NCI-H146 (cell line): ENCODE results near the gene COG3.

Experiments
- DNase-seq: peaks from one replicate; lab custom pipeline; 2025; lab: John Stamatoyannopoulos, UW

Gene COG3

DNA sequence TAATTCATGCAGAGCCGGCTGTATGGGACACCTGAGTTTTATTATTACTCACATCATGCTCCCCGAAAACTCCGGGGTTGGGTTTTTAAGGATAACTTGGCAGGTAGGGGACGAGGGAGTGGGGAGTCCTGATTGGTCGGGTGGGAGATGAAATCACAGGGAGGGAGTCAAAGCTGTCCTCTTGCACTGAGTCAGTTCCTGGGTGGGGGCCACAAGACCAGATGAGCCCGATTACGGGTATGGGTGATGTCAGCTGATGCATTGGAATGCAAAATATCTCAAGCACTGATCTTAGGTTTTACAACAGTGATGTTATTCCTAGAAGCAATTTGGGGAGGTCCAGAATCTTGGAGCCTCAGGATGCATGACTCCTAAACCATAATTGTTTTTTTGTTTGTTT, 18.6 kb upstream of the COG3 start:
- DNase-seq = no peak

DNA sequence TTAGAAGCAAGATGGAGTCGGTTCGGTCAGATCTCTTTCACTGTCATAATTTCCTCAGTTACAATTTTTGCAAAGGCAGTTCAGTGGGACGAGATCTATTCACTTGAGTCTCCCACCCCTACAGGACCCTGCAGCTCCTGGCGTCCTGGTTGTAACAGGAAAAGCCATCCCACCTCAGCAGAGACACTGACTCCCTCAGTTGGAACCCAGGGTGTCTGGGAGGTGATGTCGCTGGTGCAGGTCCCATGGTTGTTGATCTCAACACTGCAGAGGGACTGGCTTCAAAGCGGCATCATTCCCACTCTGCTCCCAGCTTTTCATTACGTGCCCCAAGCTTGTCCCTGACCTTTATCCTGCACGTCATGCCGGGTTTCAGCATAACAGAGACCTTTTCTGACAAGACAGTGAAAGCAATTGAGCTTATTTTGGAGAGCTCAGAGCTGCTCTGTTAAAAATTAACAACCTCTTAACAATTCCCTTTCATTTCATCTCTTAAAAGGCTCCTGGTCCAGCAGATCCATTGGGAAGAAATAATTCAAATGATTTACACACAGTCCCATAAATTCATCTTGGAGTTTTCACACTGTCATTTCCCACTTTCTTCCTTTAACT, 17.6 kb upstream of the COG3 start:
- no peak for DNase-seq

DNA sequence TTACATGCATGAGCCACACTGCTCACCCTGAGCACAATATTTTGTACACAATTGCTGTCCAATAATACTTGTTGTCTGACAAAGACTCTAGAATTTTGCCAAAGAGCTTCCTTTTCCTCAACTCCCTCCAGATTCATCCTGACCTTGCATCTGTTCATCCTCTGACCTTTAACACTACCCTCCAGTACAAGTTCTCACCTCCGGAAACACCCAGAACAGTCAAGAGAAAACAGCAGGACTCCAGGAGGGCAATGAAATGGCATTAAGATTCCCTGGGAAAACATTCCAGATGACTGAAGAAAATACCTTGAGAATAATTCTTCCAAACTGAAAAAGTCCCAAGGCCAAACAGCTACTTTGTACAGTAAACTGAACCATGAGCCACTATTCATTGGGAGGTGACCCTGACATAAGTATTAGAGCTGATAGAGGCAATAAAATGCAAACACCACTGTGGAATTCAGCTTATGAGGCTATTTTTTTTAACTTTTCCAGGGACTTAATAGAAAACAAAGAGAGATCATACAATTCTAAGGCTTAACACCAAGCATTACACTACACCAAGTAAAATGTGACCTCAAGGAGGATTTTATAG, 15.7 kb upstream of the COG3 start:
- no peak for DNase-seq

DNA sequence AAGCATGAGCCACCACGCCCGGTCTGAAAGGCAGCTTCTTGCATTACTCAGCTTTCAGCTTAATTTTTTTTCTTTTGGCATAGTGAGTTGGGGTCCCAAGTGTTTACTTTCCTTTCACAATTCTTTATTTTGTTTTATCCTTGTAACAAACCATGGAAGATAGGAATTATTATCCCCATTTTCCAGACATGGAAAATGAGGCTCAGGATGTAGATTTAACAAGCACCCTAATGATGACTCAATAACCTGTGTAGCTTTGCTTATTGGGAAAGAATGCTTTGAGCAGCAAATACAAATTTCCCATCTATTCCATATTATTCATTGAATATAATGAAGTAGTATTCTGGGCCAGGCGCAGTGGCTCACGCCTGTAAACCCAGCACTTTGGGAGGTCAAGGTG, 13.5 kb upstream of the COG3 start:
- no peak for DNase-seq

DNA sequence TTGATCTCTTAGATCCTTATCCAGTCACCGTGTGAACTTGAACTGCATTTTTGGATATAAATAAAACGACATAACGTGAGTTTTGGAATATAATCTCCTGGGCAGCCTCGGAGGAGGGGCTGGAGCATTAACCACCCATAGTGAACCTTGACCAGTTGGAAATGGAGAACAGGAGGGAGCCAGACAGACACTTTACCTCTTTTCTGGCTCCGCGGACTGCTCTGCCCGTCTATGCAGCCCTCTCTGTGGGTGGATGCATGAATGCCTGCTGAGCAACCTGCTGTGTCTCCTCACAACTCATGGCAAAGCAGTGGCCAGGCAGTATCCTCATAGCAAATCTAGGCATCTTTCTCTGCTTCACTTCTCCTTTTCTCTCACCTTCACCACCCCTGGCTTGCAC, 10.5 kb upstream of the COG3 start:
- DNase-seq = no peak

DNA sequence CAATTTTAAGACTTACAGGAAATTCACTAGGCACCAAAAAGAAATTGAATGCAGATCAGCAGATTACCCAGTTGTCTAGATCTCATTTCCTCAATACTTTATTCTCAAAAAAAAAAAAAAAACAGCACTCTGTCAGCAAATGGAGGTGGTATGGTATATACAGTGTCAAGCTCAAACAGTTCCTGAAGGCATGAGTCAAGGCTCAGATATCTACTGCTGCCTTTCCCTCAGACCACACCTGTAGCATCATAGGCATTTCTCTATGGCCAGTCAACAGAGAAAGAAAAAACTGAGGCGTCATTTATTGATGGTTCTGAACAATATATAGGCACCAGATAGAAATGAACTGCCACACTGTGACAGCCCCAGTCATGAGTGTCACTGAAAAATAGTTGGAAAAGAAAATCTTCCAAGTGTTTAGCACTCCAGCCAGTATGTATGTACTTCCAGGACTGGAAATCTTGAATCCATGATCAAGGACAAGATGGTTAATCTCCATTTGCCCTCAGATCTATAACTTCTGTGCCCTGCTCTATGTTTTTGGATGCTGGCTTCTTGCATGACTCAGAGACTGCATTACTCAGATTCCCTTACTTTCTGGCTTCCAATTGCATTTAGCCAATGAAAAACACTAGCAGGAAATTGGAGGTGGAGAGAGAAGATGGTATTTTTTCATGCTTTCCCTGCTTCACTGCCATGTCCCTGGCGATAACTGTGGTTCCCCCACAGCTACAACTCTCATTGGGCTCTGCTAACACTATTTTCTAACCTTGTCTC, 8.4 kb upstream of the COG3 start:
- no peak for DNase-seq

DNA sequence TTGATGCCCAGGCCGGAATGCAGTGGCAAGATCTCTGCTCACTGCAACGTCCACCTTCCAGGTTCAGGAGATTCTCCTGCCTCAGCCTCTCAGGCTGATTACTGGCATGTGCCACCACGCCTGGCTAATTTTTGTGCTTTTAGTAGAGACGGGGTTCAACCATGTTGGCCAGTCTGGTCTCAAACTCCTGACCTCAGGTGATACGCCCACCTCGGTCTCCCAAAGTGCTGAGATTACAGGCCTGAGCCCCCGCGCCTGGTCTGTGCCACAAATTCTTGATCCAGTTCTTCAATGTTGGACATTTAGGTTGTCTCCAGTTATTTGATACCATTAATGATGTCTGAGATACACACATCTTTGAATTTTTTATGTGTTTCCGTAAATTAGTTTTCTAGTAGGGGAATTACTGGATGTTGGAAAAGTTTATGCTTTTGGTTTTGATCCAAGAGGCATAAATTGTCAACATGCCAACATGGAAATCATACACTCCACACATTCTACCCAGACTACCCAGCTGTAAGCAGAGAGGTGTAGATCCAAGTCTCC, 525 bp upstream of the COG3 start:
- DNase-seq = no peak

DNA sequence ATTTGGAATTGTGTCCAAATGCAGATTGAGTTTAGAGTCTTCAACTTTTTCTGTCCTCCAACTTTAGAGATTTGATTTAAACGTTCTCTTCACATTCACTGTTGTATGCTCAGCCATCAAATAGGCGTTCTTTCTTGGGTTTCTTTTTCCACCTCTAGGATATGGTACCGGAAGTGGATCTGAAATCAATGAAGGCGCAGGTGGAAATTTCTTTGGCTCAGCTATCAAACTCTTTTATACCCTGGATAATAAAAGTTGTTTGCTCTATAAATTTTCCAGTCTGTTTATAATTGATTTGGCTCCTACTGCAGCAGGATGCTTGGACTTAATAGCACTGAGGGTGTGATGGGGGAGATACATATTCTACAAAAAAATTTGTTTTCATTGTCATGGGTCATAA, 1.6 kb downstream of the COG3 start:
- DNase-seq = no peak

DNA sequence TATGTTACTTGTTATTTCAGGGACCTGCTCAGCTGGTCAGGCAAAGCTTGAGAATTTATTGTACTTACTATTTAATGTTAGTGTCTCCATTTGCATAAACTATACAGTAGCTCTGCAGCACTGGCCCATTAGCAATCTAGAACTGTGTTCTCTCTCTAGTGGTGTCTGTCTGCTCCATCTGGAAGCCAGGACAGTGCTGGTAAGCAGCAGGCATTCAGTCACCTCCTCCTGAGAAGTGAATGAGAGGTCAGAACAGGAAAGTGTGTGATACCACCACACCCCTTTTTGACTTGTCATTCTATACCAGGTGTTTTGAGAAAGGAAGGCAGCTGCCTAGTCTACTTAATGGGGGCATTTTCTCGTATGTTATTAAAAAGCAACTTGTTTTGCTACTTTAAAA, 3.9 kb downstream of the COG3 start:
- peak; percentile 53 for DNase-seq

DNA sequence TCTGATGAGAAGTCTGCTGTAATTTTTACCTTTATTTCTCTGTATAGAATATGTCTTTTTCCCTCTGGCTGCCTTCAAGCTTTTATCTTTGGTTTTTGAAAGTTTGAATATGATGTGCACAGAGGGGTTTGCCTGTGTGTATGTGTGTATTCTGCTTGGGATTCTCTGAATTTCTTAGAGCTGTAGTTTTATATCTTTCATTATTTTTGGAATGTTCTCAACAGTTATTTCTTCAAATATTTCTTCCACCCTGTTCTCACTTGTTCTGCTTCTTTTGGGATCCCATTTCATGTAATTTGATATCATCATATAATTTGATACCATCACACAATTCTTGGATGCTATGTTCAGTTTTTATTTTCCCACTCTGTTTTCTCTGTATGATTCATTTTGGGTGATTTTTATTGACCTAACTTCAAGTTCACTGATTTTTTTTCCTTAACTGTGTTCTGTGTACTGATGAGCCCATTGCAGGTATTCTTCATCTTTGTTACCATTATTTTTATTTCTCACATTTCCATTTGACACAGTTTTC, 7.5 kb downstream of the COG3 start:
- DNase-seq = no peak

DNA sequence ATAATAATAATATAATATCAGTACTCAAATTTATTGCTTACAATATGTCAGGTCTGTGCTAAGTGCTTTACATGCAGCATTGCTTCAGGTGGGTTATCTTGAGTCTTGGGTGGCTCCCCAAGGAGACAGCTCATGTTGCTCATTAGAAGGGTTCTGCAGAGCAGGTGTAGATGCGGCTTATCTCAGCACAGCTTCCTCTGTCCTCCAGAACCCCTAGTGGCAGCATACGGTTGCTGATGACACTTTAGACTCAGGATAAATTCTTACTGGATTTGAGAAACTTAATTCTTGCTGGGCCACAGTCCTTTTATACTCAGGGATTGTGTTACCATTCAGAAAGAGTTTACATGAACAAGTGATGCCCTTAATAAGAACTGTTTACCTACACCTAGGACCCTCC, 8.9 kb downstream of the COG3 start:
- no peak for DNase-seq

DNA sequence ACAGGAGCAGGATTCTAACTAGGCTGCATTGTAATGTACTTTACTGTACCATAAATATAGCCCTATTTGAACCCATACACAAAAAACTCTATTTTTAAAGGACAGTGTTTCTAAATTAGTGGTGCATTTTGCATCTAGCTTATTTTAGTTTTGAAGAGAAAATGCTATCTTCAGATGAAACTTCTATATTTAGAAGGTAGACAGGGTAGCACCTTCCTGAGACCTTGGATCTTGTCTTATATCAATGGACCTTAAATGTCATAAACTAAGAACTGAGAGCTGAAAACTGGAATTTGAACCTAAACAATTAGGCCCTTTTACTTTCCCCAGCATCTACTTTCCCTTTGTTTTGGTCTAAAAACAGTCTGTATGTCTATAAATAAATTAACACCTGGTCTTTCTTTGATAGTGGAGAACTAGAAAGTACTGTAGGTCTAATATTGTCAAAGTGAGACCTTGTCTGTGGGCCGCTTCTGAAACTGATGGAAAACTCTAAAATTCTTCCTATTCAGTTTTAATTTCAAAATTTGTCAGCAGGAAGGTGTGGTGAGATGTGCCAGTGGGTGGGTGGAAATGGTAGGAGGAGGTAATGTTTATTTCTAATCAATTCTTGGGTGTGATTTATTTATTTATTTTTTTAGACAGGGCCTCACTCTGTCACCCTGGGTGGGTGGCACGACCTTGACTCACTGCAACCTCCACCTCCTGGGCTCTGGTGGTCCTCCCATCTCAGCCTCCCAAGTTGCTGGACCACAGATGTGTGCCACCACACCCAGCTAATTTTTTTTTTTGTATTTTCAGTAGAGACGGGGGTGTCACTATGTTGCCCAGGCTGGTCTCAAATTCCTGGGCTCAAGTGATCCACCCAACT, 10.1 kb downstream of the COG3 start:
- no peak for DNase-seq

DNA sequence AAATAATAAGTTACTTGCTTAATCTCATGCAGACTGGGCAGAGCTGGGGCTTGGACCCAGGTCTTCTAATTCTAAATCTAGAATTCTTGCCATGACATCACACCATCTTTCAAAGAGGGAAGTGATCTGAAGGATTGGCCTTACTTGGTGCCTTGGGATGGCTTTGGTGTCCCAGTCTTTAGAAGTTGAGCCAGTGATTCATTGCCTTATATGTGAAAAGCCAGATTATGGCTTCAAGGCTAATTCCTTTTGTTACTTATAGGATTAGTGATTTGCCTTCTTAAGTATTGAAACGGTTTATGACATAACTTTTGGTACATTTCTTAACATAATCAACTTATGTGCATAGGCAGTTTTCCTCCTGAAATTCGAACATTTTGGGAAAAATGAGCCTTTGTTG, 14.9 kb downstream of the COG3 start:
- DNase-seq = no peak

DNA sequence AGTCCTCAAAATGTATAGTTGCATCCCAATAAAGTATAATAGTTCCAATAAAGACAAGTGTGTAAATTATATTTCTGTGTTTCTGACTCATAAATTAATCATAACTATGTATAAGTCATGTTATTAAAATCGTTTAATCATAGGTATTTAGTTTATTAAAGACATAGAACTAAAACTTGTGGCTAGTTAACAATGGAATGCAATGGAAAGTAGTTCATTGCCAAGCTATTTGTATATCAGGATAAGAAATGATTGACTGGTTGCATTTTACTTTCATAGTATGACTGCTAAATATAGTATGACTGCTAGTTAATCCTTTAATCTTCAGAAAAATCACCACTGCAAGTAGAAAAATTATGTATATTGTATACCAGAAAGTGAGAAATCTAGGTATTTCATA, 16.9 kb downstream of the COG3 start:
- no peak for DNase-seq

DNA sequence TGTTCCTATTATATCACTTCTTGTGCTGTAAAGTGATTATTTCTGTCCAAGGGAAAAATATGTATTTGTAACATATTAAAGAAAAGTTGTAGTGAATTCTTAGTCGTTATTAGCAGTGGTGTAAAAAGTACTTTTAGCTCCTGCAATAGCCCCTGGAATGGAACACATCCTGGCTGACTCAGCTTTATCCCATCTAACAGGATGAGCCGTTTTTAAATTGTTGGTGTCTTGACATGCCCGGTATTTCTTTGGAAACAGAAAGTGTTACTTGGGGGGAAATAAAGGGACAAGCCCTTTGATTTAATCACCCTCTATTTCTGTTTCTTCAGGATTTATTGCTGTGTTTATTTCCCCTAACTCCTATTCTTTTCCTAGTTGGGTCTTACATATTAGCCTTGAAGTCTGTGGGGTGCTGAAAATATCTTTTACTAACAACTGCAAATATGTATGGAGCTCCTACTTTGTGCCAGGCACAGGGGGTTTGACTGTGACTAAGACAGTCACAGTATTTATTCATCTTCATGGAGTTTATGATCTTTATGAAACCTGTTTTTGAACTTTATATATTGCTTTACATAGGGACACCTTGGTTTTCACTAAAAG, 17.9 kb downstream of the COG3 start:
- no peak for DNase-seq

DNA sequence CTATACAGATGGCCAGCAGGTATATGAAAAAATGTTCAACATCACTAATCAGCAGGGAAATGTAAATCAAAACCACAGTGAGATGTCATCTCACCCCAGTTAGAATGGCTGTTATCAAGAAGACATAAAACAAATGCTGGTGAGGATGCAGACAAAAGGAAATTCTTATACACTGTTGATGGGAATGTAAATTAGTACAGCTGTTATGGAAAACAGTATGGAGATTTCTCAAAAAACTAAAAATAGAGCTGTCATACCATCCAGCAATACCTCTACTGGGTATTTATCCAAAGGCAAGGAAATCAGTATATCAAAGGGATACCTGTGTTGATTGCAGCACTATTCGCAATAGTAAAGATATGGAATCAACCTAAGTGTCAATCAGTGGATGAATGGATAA, 22.9 kb downstream of the COG3 start:
- no peak for DNase-seq

DNA sequence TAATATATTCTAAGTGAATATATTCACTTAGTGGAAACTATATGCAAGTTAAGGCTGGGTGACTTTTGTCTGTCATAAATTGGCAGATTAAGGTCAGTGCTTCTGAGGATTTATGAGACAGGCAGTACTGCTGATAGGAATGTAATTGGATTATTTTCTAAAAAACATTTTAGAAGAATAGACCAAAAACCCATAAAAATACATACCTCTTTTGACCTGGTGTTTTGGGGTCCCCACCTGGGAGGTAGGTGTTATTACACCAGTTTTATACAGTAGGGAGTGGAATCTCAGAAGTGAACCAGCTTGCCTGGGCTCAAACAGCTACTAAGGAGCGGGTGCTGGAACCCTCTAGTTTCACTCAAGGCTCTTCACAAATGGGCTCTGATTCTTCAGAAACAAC, 25.3 kb downstream of the COG3 start:
- DNase-seq = no peak

DNA sequence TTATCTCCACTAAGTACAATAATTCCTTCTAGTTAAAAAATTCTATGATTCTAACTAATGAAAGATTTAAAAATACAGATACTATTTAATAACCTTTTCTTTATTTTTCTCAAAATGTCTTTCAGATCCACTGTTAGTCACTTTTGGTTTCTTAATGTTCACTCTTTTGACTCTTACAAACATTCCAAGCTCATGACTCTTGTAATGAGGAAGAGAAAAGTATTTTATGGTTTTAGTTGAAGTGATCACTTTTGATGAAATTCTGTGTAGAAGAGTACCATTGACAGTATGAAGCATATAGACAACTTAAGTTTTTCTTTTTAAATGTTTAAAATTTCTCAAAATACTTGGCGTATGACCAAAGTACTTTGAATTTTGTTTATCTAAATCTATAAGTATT, 27.8 kb downstream of the COG3 start:
- no peak for DNase-seq

DNA sequence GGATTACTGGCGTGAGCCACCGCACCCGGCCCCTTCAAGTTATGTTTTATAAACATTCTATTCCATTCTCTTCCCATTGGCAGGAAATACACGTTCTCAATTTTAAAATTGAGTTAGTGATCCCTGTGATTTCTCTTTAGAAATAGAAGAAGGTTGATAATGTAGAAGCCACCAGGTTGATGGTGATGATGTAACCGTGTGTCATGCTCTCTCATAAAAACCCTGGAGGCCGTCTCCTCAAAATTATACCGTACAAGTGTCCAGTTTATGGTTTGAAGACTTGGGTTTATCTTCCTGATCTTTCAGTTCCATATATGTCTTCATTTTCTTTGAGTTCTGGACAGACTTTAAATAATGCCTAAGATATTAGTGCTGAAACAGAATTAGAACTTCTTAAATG, 32.2 kb downstream of the COG3 start:
- no peak for DNase-seq

DNA sequence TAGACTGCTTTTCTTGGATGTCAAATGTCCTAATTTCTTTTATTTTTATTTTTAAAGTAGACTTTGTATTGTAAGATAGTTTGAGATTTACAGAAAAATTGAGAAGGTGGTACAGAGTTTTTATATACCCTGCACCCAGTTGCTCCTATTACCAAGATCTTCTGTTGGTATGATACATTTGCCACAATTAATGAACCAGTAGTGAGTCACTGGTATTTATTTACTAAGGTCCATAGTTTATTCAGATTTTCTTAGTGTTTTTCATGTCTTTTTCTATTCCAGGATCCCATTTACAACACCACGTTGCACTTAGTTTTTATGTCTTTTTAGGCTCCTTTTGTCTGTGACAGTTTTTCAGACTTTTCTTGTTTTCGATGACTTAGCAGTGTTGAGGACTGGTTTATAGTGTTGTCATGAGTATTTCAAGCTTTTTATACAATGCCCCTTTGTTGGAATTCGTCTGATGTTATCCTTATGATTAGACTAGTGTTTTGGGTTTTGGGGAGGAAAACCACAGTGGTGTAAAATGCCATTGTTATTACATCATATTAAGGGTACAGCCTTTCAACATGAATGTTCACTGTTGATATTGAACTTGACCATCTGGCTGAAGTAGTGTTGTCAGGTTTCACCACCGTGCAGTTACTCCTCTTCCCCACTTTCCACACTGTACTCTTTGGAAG, 35.9 kb downstream of the COG3 start:
- no peak for DNase-seq

DNA sequence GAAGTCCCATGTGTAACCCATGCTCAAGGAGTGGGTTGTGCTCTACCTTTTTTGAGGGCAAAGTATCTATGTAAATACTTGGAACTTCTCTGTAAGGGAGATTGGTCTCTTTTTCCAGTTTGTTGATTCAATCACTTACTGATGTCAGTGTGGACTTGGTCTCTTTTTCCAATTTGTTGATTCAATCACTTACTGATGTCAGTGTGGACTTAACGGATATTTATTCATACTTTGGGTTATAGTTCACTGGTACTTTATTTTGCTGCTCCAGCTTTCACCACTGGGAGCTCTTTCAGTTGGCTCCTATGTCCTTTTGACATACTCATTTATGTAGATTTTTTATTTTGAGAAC, 36.4 kb downstream of the COG3 start:
- DNase-seq = no peak
